NCI-H748 (cell line): ENCODE results near the gene RARA.

Experiments used
- DNase-seq: peaks from one replicate; lab custom pipeline; 2025; ENCODE audit not compliant: unreplicated experiment; lab: John Stamatoyannopoulos, UW

RARA gene

GRCh38 chr17:40327735-40328385, 18.9 kb downstream of the RARA start:
- DNase-seq = no peak

DNA sequence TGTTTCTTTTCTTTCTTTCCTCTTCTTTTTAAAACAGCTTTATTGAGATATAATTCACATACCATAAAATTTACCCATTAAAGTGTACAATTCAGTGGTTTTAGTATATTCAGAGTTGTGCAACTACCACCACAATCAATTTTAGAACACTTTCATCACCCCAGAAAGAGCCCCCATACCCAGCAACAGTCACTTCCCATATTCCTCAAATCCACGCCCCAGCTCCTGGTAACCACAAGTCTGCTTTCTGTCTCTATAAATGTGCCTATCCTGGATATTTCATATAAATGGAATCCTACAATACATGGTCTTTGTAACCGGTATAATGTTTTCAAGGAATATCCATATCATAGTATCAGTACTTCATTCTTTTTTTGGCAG, 19.4 kb downstream of the RARA start:
- no peak for DNase-seq

- DNase-seq = no peak
These were observed 21.1 kb downstream of the RARA start for GRCh38 chr17:40329839-40330794.

- DNase-seq = no peak
These were observed 22.0 kb downstream of the RARA start for GRCh38 chr17:40330850-40331470.

GRCh38 chr17:40331743-40332641, 23.0 kb downstream of the RARA start:
- DNase-seq = no peak

- DNase-seq = no peak
These were observed 24.9 kb downstream of the RARA start for GRCh38 chr17:40333781-40334448.

- no peak for DNase-seq
These were observed 26.6 kb downstream of the RARA start for GRCh38 chr17:40335620-40336019.

- DNase-seq = no peak
These were observed 28.4 kb downstream of the RARA start for GRCh38 chr17:40337351-40337750.

- no peak for DNase-seq
These were observed 29.1 kb downstream of the RARA start for GRCh38 chr17:40338058-40338457.

DNA sequence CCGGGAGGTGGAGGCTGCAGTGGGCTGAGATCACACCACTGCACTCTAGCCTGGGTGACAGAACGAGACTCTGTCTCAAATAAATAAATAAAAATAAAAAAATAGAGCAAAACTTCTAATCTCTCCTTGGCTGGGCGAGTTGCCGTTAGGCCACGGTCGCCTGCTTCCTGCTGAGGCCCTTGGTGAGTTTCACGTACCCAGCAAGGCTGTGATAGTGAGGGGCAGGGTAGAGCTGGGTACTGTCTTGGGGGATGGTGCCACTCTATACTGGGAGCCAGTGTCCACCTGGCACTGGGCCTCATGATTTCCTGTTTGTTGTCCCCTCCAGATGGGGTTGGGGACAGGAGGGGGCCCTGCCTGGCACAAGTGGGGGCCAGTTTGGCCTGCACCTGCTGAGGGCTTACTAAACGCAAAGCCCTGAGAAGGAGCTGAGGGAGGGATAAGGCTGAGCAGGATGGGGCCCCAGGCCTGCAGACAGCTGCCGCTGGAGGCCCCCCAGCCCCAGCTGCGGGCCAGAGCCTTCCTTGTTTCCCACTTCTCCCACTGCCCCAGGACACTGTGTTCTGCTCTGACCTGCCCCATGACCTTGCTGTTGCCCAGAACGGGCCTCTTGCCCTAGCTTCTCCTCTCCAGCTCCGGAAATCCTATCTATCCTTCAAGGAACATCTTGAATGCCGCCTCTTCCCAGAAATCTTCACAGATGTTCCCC, 30.1 kb downstream of the RARA start:
- DNase-seq = no peak

DNA sequence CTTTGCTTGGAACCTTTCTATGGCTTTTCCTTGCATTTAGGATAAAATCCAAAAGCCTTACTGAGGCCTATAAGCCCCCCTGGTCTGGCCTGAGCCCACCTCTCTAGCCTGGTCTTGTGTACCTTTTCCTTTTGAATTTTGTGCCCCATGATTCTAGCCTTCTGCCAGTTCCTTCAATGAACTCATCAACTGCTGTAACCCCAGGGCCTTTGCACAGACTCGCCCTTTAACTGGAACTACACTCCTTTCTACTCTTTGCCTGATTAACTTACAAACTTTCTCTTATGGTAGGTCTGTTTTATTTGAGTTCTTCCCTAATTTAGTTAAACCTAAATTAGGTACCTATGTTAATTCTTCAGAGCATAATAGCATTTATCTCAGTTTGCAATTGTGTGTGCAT, 31.3 kb downstream of the RARA start:
- DNase-seq = no peak

DNA sequence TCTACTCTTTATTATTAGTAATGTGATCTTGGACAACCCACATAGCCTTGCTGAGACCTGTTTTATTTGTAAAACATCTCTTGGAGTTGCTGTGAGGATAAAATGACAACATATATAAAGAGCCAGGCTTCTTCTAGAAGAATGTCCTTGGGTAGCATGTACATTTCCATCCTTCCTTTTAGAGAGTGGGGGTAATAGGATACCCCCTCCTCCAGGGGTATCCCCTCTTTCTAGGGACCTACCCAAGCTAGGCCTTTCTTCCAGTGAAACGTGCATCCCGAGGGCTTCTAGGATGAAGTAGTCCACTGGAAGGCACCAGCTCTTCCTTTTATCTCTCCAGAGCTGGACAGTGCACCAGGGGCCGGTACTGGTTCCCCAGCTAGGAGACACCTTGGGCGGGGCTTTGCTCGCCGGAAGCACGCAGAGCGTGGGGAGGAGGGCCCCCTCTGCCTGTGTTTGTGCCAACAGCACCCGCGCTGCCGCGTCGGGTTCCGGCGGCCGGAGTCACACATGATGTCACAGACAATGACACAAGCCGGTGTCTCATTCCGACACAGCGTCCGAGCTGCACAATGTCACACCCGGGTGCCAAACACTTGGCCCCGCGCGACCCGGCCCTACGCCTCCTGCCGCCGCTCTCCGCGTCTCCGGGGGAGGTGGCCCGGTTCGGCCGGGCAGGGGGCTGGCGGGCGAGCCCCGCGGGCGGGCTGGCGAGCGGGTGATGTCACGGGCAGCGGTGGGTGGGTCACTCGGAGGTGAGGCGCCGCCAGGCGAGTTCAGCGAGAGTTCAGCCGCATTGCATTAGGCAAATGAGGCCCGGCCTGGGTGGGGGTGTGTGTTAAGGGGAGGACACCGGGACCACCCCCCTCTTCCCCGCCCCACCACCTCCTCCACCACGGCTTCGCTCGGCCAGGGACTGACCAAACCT, 32.2 kb downstream of the RARA start:
- peak; percentile 87 for DNase-seq

GRCh38 chr17:40341808-40342503, 33.0 kb downstream of the RARA start:
- peak; percentile 72 for DNase-seq

DNA sequence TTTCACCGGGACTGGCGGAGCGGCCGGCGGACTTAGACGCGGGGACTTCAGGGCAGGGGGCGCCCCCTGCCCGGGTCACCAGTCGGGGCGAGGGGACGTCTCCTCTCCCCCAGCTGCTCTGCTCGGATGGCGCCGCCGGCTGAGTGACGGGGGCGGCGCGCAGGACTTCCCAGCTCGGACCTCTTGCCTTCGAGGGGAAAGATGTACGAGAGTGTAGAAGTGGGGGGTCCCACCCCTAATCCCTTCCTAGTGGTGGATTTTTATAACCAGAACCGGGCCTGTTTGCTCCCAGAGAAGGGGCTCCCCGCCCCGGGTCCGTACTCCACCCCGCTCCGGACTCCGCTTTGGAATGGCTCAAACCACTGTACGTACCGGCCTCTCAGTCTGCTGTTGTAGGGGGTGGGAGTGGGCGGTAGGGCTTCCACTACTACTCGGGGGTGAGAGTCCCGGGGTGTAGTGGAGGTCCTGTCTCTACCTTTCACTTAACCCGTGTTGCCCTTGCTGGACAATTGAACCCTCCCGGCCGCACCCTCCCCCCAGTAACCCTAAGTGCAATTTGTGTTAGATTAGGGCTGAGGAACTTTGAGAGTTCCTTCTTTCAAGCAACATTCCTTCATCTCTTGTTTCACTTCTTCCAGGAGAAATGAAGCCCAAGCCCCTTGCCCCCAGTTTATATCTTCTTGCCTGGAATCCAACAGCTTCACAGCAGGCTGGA, 33.7 kb downstream of the RARA start:
- no peak for DNase-seq

GRCh38 chr17:40343219-40344119, 34.5 kb downstream of the RARA start:
- DNase-seq = peak; percentile 53

DNA sequence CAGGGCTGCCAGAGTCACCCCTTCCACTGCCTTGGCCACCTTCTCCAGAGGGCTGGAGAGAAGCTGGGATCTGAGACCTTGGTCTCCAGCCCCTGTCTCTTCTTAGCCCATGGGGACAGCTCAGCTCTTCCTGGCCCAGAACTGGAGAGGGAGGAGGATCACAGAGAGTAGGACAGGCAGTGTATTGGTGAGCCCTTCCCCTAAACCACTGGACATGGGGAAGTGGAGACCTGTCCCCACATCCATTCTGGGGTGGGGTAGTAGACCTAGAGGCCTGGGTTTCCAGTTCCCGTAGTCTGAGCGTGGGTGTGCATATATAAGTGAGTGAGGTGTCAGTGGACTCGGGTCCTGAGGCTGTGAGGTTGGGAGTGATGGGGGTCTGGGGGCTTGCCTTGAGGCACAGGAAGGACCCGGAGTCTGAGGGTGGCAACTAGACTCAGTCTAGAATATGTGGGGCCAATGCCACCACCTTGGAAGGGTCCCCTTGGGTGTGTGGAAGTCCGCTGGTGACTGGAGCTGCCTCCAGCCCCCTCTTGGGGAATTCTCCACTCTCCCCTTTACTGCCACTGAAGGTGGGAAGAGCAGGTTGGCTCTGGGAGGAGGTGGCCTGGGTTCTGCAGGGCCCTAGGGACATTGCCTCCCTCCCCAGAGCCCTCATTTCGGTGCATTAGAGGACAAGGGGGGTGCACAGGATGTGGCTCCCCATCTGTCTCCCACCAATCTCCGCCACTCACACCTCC, 35.6 kb downstream of the RARA start:
- no peak for DNase-seq
